NCI-H748 (cell line): ENCODE measurements around the gene C12orf56.
"Not testable (repeated sequence)": the region's sequence is repeated elsewhere in the genome, so short reads cannot be mapped to it uniquely, and the experiment has no call there.

Experiments
- DNase-seq: peaks from one replicate; lab custom pipeline; 2025; ENCODE audit not compliant: unreplicated experiment; lab: John Stamatoyannopoulos, UW

The C12orf56 gene

GRCh38 chr12:64240781-64241180 is 149.8 kb downstream of the C12orf56 start:
- DNase-seq, result no peak

GRCh38 chr12:64237382-64237781 is 153.2 kb downstream of the C12orf56 start:
- peak; percentile 82 for DNase-seq

- no peak for DNase-seq
Measured at GRCh38 chr12:64236549-64236948, 154.0 kb downstream of the C12orf56 start.

GRCh38 chr12:64232196-64232595 is 158.4 kb downstream of the C12orf56 start:
- DNase-seq, result no peak

GRCh38 chr12:64229796-64230195 is 160.8 kb downstream of the C12orf56 start:
- no peak for DNase-seq

GRCh38 chr12:64229240-64229639 is 161.3 kb downstream of the C12orf56 start:
- no peak for DNase-seq

GRCh38 chr12:64225626-64226025 is 164.9 kb downstream of the C12orf56 start:
- DNase-seq, result no peak

- DNase-seq, result peak; percentile 95
Measured at GRCh38 chr12:64222009-64222765, 168.4 kb downstream of the C12orf56 start, which contains the start of gene KICS2. Gene KICS2, minus strand, starts transcription at chr12:64222296. Its CDS starts 59 bp downstream, at chr12:64222237.

GRCh38 chr12:64221651-64222008 is 168.9 kb downstream of the C12orf56 start:
- peak; percentile 91 for DNase-seq

GRCh38 chr12:64220046-64220445 is 170.5 kb downstream of the C12orf56 start:
- DNase-seq, result no peak

GRCh38 chr12:64219145-64219544 is 171.4 kb downstream of the C12orf56 start:
- no peak for DNase-seq

GRCh38 chr12:64218597-64218996 is 172.0 kb downstream of the C12orf56 start:
- DNase-seq, result no peak

- DNase-seq, result not testable (repeated sequence)
Measured at GRCh38 chr12:64217643-64218042, 172.9 kb downstream of the C12orf56 start.

GRCh38 chr12:64216239-64216638 is 174.3 kb downstream of the C12orf56 start:
- DNase-seq, result no peak
